HG02970 (cell line): ENCODE measurements around the gene PRAMEF26.
"Not testable (repeated sequence)": the region's sequence is repeated elsewhere in the genome, so short reads cannot be mapped to it uniquely, and the experiment has no call there.

Experiments used
- ATAC-seq: cut with Tn5 transposase; IDR thresholded peaks from one replicate; pipeline ENCODE4 v1.9.1; 2021; ENCODE audit warnings: mild to moderate bottlenecking, moderate library complexity, moderate number of reproducible peaks; ENCODE audit not compliant: unreplicated experiment, low FRiP score

Gene PRAMEF26

GRCh38 chr1:13155909-13156308, at the start of gene PRAMEF26:
TSS of gene PRAMEF26 (minus strand) at chr1:13156009. CDS start at chr1:13153095, 2,914 bp downstream.
- ATAC-seq = not testable (repeated sequence)

- not testable (repeated sequence) for ATAC-seq
Observed at GRCh38 chr1:13201309-13201708, 45.5 kb upstream of the PRAMEF26 start, which contains the start of gene PRAMEF13. TSS of gene PRAMEF13 (minus strand) at chr1:13201409. CDS start at chr1:13199589, 1,820 bp downstream.

GRCh38 chr1:13171548-13171947, 15.7 kb upstream of the PRAMEF26 start, which contains the start of gene PRAMEF9:
TSS of gene PRAMEF9 (plus strand) at chr1:13171848. CDS start at chr1:13175281, 3,433 bp downstream.
- ATAC-seq = not testable (repeated sequence)

- ATAC-seq = not testable (repeated sequence)
Observed at GRCh38 chr1:13165531-13165930, 9.7 kb upstream of the PRAMEF26 start, which contains the start of gene HNRNPCL4. TSS of gene HNRNPCL4 (minus strand) at chr1:13165631. CDS start at chr1:13165467, 164 bp downstream.

- not testable (repeated sequence) for ATAC-seq
Observed at GRCh38 chr1:13116754-13117153, 39.1 kb downstream of the PRAMEF26 start, which contains the start of gene HNRNPCL2. TSS of gene HNRNPCL2 (minus strand) at chr1:13116854. CDS start at chr1:13116400, 454 bp downstream.
